GM20000 (cell line): ENCODE data around the gene KIAA0586.
A peak's percentile ranks its signal among the peaks of the same experiment; 100 is the strongest.
"Not testable (repeated sequence)": the region's sequence is repeated elsewhere in the genome, so short reads cannot be mapped to it uniquely, and the experiment has no call there.

Source experiments
- DNase-seq: peaks from one replicate; pipeline ENCODE4 v3.0.0; 2012; ENCODE audit warnings: low spot score
- TF ChIP-seq, protein P1 (sequence below): IDR thresholded peaks from 2 replicates; pipeline ENCODE4 v1.5.1; 2012; ENCODE audit warnings: mild to moderate bottlenecking, control low read depth; ENCODE audit errors: extremely low read depth, missing control alignments

Gene KIAA0586

DNA sequence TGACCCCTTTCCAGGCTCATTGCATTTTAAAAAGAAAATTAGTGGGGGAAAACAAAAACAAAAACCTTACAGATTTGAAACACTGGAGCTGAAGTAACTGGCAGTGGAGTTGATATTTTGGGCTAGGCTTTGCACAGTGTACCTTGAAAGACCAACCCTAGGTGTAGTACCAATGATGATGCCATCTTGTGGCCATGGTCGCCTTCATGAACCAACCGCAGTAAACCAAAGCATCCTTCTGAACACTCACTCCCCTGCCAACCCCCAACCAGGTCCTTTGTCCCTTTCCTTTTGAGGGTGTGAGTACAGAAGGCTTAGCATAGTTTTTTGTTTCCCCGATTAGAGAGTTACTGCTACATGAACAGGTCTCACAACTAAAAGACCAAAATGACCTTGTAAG, 25.9 kb upstream of the KIAA0586 start:
- TF ChIP-seq, protein P1, sequence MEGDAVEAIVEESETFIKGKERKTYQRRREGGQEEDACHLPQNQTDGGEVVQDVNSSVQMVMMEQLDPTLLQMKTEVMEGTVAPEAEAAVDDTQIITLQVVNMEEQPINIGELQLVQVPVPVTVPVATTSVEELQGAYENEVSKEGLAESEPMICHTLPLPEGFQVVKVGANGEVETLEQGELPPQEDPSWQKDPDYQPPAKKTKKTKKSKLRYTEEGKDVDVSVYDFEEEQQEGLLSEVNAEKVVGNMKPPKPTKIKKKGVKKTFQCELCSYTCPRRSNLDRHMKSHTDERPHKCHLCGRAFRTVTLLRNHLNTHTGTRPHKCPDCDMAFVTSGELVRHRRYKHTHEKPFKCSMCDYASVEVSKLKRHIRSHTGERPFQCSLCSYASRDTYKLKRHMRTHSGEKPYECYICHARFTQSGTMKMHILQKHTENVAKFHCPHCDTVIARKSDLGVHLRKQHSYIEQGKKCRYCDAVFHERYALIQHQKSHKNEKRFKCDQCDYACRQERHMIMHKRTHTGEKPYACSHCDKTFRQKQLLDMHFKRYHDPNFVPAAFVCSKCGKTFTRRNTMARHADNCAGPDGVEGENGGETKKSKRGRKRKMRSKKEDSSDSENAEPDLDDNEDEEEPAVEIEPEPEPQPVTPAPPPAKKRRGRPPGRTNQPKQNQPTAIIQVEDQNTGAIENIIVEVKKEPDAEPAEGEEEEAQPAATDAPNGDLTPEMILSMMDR, result peak; percentile 6
- DNase-seq, result no peak

DNA sequence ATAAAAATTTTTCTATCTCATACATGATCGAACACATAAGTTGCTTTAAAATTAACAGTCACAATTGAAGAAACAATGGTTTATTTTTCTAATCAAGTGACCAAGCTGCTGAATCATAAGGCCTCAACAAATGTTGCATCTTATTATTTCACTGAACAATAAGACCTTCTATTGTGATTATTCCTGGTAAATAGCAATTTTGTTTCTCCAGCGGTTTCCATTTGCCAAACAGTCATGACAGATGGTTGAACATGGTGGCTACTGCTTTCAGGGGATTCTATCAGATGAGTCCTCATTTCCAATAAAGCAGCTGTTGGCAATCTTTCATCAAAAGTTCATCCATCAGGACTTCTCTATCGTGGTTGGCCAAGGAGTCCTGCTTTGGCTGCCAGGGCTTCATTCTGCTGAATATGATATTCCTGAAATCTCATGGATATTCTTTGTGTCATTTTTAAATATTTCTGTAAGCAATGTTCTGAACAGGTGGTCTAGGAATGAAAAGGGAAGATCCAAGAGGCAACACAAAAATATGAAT, 18.8 kb upstream of the KIAA0586 start:
- DNase-seq, result no peak
- TF ChIP-seq, protein P1, result no peak

DNA sequence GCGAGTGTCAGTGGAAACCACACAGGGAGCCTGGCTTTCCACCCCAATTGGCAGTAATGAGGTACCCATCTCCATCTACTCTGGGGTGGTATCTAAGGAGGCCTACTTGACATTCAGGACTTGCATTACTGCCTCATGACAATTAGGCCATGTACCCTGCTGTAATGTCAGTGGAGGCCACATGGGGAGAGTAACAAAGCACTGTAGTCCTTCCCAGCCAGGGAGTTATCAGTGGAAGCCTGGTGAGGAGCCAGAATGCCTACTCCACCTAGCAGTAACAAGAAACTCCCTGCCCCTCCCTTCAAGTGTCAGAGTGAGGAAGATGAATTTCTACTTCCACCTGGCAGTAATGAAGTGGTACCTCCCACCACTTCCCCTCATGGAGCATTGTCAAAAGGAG, 12.7 kb upstream of the KIAA0586 start:
- TF ChIP-seq, protein P1, result no peak

DNA sequence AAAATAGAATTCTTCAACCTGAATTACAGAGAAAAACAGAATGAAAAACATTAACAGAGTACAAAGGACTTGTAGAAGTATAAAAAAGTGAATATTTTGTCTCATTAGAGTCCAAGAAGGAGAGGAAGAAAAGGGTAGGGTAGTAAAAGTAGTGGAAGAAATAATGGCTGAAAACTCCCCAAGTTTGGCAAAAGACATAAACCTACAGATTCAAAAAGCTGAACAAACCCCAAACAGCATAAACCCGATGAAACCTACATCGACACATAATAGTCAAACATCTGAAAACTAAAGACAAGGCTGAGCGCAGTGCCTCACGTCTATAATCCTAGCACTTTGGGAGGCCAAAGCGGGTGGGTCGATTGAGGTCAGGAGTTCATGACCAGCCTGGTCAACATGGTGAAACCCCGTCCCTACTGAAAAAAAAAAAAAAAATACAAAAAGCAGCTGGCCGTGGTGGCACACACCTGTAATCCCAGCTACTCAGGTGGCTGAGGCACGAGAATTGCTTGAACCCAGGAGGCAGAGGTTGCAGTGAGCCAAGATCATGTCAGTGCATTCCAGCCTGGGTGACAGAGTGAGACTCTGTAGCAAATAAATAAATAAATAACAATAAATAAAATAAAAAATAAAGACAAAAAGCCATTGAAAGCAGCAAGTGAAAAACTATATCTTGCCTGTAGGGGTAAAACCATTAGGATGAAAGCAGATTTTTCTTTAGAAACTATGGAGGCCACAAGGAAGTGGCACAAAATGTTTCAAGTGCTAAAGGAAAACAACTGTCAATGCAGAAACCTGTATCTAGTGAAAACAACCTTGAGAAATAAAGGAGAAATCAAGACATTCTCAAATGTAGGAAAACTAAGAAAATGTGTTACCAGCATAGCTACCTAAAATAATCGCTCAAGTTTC, 11.6 kb upstream of the KIAA0586 start:
- TF ChIP-seq, protein P1, result no peak
- no peak for DNase-seq

More for the DNA sequence above, 12.7 kb upstream of the KIAA0586 start:
- no peak for DNase-seq

DNA sequence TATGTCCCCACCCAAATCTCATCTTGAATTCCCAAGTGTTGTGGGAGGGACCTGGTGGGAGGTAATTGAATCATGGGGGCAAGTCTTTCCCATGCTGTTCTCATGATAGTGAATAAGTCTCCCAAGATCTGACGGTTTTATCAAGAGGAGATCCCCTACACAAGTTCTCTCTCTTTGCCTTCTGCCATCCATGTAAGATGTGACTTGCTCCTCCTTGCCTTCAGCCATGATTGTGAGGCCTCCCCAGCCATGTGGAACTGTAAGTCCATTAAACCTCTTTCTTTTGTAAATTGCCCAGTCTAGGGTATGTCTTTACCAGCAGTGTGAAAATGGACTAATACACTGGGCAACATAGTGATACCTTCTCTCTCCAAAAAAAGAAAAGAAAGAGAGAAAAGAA, 10.6 kb upstream of the KIAA0586 start:
- DNase-seq, result not testable (repeated sequence)

DNA sequence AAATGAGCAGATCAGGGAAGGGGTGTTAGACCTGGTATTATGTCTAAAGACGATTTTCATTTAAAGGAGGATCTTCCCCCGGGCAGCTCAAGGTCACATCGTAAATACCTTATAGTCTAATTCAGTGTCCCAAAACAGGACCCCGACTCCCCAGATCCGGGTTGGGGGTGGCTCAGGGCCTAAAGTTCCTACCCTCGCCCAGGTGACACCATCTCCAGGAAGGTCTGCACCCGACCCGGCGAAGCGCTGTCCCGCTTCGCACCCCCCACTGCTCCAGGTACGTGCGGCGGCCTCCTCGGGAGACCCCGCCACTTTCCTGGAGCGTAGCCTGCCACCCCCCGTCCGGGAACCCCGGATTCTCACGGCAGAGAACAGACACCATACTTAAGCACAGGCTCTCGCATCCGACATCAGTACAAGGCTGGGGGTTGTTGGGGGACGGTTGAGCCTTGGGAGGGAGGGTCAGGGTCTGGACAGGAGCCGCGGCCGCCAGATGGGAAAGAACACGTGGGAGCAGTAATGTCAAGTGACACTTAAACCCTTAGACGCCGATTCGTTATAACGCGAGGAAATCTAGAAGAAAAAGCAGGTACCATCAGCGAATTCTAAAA, 744 bp upstream of the KIAA0586 start:
- TF ChIP-seq, protein P1, result no peak
- DNase-seq, result peak; percentile 47

DNA sequence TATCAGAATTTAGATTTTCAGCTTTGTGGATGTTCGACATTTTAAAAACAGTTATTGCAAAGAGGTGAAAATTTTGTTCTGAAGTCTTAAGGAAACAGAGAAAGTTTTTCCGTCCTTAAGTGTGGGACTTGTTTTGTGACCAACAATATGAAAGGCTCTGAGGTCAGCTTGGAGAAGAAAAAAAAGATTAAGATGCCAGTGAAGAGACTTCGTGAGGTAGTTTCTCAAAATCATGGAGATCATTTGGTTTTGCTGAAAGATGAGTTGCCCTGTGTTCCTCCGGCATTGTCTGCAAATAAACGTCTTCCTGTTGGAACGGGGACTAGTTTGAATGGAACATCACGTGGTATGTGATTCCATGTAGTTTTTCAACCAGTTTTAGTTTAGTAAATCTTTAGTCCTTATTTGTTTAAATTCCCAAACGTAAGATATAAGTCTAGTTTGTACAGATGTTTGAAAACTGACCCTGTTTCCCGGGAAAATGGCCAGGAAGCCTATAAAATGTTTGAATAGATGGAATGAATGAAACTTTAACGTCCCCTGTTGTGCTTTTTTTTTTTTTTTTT, 682 bp downstream of the KIAA0586 start:
- TF ChIP-seq, protein P1, result no peak
- DNase-seq, result peak; percentile 8
